Activated CD4-positive, alpha-beta T cell treated with anti-CD3 and anti-CD28 coated beads for 36 hours (primary cell): ENCODE results near the gene RNPS1. TPM values are rescaled to one million over a fixed set of nuclear protein-coding genes. Genes with fewer than 3 reads are reported as not detected.

Experiments used
- ATAC-seq: fragments of 200-7000 bp; cut with Tn5 transposase; one replicate; pipeline ENCODE4 v1.10.0; 2021; ENCODE audit warnings: mild to moderate bottlenecking, moderate library complexity
- CTCF ChIA-PET: fragments of 350-600 bp; sonication (Branson Sonifier 250); formaldehyde crosslinking; loops from one replicate; lab custom pipeline; 2021; ENCODE audit warnings: antibody characterized with exemption; lab: Charles Lee
- POLR2A ChIA-PET: fragments of 350-600 bp; sonication (Branson Sonifier 250); formaldehyde crosslinking; loops from one replicate; lab custom pipeline; 2021; ENCODE audit warnings: antibody characterized with exemption, inconsistent platforms; lab: Charles Lee
- DNase-seq: peaks from one replicate; pipeline ENCODE4 v3.0.0-alpha.2; 2020
- H3K27ac Mint-ChIP-seq: one replicate; pipeline ENCODE4 v1.8.0; 2021; ENCODE audit warnings: mixed read lengths
- H3K27me3 Mint-ChIP-seq: one replicate; pipeline ENCODE4 v1.8.0; 2021; ENCODE audit warnings: mixed read lengths
- H3K36me3 Mint-ChIP-seq: one replicate; pipeline ENCODE4 v1.8.0; 2021; ENCODE audit warnings: low read depth, mixed read lengths
- H3K4me1 Mint-ChIP-seq: one replicate; pipeline ENCODE4 v1.8.0; 2021; ENCODE audit warnings: mixed read lengths
- H3K4me3 Mint-ChIP-seq: one replicate; pipeline ENCODE4 v1.8.0; 2021; ENCODE audit warnings: mild to moderate bottlenecking, moderate library complexity, mixed read lengths
- H3K9me3 Mint-ChIP-seq: one replicate; pipeline ENCODE4 v1.8.0; 2021; ENCODE audit warnings: low read depth, mixed read lengths
- intact Hi-C, 2 experiments: fragments of 100-400 bp; cut with DNase I in 1 of 2; cut with micrococcal nuclease in 1 of 2; formaldehyde crosslinking; loops; one replicate each; pipeline versions ENCODE4 v1.14.2 to v1.15.1; 2022 to 2024; cut with DNase I, micrococcal nuclease
- total RNA-seq, 2 experiments: library from RNA; stranded (reverse); gene quantifications; one replicate each; pipeline ENCODE4 v1.2.3, GENCODE V29; 2021

Gene RNPS1
- total RNA-seq, 2 experiments from 2014 or later, result 327 to 445 TPM

DNA sequence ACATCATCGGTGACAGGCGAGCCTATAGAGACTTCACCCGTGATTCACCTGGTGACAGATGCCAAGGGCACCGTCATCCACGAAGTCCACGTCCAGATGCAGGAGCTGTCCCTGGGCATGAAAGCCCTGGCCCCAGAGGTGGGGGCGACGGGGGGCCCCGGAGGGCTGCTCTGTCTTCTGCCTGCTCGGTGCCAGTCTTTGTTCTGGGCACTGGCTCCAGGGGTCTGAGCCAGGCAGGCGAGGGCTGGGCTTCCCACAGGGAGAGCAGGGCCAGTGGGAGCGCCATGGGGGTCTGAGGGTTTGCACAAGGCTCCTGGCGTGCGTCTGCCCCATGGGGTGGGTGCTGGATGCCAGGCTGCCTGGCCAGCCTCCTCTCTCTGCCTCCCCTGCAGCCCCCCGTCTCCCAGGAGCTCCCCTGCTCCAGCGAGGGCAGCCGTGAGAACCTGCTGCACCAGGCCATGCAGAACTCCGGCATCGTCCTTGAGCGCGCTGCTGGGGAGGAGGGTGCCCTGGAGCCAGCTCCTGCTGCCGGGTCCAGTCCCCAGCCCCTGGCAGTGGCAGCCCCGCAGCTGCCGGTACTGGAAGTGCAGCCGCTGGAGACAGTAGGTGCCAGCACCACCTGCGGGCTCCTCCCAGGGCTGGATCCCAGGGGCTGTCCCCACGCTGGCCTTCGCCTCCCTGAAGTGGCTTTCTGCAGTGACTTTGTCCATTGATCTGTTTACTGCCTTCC, 34.7 kb downstream of the RNPS1 start:
- POLR2A ChIA-PET, result interaction anchor here (1.4 kb wide), 1 partner anchor 18 kb away, joined by 4 read pairs; the partner anchor contains the start of gene ECI1
- intact Hi-C loops, result no loop called here
- CTCF ChIA-PET, result no interaction called here
- Mint-ChIP-seq H3K9me3 (no peaks in the 10 kb centered on the region), H3K4me3 (no peak overlapping the region), H3K36me3 (peaks cover 20% of the 10 kb centered on the region), H3K27ac (no peak overlapping the region), H3K27me3 (peaks cover 2% of the 10 kb centered on the region), H3K4me1 (peaks cover 2% of the 10 kb centered on the region)
- ATAC-seq (no peak), DNase-seq (no peak)

DNA sequence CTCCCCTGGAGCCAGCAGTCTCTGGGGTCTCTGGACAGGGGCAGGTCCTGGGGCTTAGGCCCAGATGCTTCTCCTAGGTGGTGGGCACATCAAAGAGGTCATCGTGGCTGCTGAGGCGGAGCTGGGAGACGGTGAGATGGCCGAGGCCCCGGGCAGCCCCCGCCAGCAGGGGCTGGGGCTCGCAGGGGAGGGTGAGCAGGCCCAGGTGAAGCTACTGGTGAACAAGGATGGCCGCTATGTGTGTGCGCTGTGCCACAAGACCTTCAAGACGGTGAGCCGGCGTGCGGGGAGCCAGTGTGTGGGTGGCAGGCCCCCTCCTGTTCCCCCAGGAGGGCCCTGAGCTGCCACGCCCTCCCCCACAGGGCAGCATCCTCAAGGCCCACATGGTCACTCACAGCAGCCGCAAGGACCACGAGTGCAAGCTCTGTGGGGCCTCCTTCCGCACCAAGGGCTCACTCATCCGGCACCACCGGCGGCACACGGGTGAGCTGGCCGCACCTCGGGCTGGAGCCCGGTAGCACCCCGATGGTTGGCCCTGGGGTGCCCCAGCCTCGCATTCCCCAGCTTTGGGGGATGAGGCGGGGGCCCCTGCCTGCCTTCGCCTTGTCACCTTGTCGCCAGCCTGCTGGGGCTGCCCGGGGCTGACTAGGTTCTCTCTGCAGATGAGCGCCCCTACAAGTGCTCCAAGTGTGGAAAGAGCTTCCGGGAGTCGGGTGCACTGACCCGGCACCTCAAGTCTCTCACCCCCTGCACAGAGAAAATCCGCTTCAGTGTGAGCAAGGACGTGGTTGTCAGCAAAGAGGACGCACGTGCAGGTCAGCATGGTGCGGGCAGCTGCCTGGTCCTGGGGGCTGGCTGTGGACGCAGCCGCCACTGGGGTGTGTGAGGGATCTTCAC, 35.6 kb downstream of the RNPS1 start:
- H3K27ac Mint-ChIP-seq, result no peak overlapping the region
- POLR2A ChIA-PET, result interaction anchor here (1.4 kb wide), 1 partner anchor 19 kb away, joined by 4 read pairs; the partner anchor contains the start of gene ECI1
- CTCF ChIA-PET, result no interaction called here

DNA sequence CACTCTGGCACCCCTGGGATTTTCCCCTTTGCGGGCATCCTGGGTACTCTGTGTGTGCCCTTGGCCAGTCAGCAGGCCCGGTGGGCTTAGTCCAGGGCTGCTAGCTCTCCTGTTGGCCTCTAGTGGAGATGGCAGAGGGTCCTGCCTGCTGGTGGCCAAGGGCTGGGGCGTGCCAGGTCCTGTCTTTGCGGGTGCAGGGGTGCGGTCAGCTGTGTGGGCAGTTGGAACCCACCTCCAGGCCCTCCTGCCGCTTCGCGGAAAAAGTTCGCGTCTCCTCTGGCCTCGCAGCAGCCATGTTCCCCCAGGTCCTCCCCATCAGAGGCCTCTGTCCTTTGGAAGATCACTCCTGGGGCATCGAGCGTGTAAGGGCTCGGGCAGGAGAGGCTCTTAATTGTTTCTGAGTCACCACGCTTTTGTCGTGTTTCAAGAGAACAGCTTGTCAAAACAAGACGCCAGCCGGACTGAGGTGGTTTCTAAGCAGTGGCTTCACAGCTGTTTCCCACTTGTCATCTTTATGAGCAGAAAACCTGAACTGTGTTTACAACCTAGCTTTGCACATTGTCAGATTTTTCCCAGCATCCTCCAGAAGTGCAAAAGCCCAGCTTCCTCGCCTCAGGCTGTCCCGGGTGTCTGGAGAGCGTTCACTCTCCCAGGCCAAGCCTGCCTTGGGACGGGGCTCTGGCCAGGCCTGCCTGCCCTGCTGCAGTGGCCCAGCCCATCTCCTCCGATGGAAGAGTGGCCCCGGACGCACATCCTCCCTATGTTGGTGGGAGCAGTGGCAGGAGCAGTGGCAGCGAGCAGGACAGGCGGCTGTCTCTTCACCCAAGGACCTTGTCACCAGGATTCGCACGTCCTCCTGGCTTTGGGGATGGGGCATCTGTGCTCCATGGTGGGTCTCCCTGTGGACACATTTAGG, 36.7 kb downstream of the RNPS1 start:
- intact Hi-C loops, result no loop called here
- Mint-ChIP-seq H3K27me3 (peaks cover 2% of the 10 kb centered on the region), H3K27ac (no peak overlapping the region), H3K4me3 (no peak overlapping the region), H3K4me1 (peaks cover 4% of the 10 kb centered on the region), H3K9me3 (no peaks in the 10 kb centered on the region), H3K36me3 (peaks cover 26% of the 10 kb centered on the region)
- ChIA-PET POLR2A (no interaction called here), CTCF (interaction anchor here (0.6 to 0.7 kb wide), 2 partner anchors 148 to 187 kb away, joined by 3 read pairs; no protein-coding TSS in a partner anchor)
- no peak for ATAC-seq
- no peak for DNase-seq

More for the DNA sequence above, 35.6 kb downstream of the RNPS1 start:
- Mint-ChIP-seq H3K36me3 (peaks cover 23% of the 10 kb centered on the region), H3K9me3 (no peaks in the 10 kb centered on the region), H3K4me3 (no peak overlapping the region), H3K4me1 (peaks cover 2% of the 10 kb centered on the region), H3K27me3 (peaks cover 2% of the 10 kb centered on the region)
- intact Hi-C loops, result no loop called here
- no peak for ATAC-seq
- no peak for DNase-seq

DNA sequence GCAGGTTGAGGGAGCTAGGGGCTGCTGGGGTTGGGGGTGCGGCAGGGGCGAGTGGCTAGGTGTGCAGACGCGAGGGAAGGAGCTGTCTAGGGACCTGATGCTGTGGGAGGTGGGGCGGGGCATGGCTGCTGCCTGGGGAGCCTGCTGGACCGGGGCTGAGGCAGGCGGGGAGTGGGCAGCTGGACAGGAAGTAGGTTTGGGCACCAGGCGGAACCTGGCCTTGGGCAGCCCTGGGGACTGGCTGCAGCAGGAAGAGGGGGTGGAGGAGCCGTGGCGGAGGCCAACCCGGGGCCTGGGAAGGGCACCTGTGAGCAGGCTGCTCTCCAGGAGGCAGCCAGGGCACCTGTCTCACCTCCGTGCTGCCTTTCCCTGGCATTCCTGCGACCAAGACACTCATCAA, 37.5 kb downstream of the RNPS1 start:
- Mint-ChIP-seq H3K4me3 (no peak overlapping the region), H3K9me3 (no peaks in the 10 kb centered on the region), H3K27ac (no peak overlapping the region), H3K4me1 (peaks cover 8% of the 10 kb centered on the region), H3K36me3 (peaks cover 29% of the 10 kb centered on the region), H3K27me3 (peaks cover 1% of the 10 kb centered on the region)
- ATAC-seq, result no peak
- intact Hi-C loops, result no loop called here
- ChIA-PET CTCF (interaction anchor here (0.6 kb wide), 1 partner anchor 188 kb away, joined by 3 read pairs; no protein-coding TSS in a partner anchor), POLR2A (no interaction called here)
- DNase-seq, result no peak

DNA sequence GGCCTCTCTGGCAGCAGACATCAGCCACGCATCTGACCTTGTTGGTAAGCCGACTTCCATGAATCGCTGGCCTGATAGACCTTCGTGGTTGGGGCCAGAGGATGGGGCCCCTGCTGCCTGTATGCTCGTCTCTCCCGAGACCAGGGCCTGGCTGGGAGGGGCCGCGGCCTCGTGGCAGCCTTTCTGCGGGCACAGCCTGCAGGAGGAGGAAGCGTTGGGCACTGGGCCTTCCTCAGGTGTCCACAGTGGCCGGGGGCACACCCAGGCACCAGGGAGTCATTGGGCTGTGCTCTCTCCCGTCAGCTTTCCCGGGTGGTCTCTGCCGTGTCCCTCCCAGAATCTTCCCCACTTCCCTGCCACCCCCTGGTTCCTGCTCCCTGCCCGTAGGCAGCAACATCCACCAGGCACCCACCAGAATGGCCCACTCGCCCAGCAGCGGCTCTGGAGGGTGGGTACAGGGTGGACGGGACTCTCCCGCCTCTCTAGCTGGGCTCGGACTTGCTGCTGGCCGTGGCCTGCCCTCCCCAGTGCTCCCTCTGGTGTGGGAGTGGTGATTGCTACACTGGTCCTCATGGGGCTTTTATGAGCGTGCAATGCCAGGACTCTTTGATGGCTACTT, 38.2 kb downstream of the RNPS1 start:
- no peak for DNase-seq
- Mint-ChIP-seq H3K27ac (no peak overlapping the region), H3K4me3 (no peak overlapping the region), H3K27me3 (no peaks in the 10 kb centered on the region), H3K4me1 (peaks cover 10% of the 10 kb centered on the region), H3K9me3 (no peaks in the 10 kb centered on the region), H3K36me3 (peaks cover 24% of the 10 kb centered on the region)
- POLR2A ChIA-PET, result no interaction called here
- intact Hi-C loops, result loop anchor here in 1 of 2 experiments (10.0 kb wide), 1 partner anchor 525 kb away; the partner anchor contains the start of gene SRRM2
- no peak for ATAC-seq
- CTCF ChIA-PET, result no interaction called here

DNA sequence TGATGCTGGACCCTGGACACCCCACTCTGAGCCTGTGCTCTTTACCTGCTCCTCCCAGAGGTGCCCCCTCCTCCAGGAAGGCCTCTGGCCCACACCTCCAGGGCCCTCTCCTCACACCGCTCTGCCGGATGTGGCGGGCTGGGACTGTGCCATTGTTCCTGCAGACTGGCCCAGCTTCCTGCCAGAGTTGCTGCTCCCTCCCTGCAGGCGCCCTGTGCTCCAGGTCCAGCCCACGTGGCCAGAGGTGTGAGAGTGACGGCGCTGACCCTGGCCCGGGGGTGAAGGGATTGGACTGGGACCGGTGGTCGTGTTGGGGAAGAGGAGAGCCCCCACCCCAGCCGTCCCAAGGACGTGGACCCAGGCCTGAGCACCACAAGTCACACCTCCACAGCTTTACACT, 38.8 kb downstream of the RNPS1 start:
- ChIA-PET POLR2A (no interaction called here), CTCF (no interaction called here)
- Mint-ChIP-seq H3K4me1 (peaks cover 14% of the 10 kb centered on the region), H3K4me3 (no peak overlapping the region), H3K36me3 (peaks cover 23% of the 10 kb centered on the region), H3K27me3 (no peaks in the 10 kb centered on the region), H3K9me3 (no peaks in the 10 kb centered on the region), H3K27ac (no peak overlapping the region)
- intact Hi-C loops, result loop anchor here in 1 of 2 experiments (10.0 kb wide), 1 partner anchor 526 kb away; the partner anchor contains the start of gene SRRM2
- DNase-seq, result no peak
- ATAC-seq, result no peak

DNA sequence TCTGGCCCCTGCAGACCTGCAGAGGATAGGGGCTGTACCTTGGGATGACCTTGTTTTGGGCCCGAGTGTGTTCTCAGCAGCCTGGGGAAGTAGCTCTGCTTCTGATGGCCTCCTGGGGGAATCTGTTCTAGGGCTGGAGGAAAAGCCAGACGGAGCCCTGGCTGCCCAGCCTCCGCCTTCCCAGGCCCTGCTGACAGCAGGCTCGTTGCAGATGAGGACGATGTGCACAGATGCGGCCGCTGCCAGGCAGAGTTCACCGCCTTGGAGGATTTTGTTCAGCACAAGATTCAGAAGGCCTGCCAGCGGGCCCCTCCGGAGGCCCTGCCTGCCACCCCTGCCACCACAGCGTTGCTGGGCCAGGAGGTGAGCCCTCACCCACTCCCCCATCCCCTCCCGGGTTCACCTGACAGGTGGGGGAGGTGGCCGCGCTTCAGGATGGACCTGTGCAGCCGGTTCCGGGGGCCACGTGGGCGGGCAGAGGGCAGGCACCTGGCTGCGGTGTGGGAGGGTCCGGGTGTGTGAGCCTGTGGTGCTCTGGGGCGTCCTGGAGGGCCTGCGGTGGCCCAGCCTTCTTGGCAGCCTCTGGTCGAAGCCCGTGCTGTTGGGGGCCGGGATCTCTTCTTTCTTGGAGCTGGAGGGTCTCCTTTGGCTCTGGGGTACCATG, 39.6 kb downstream of the RNPS1 start:
- peaks cover 20% of the 10 kb centered on the region for H3K36me3 Mint-ChIP-seq
- H3K4me3 Mint-ChIP-seq, result no peak overlapping the region
- no peaks in the 10 kb centered on the region for H3K27me3 Mint-ChIP-seq
- ATAC-seq, result no peak
- POLR2A ChIA-PET, result no interaction called here
- H3K9me3 Mint-ChIP-seq, result no peaks in the 10 kb centered on the region
- intact Hi-C loops, result loop anchor here in 1 of 2 experiments (10.0 kb wide), 1 partner anchor 527 kb away; the partner anchor contains the start of gene SRRM2
- CTCF ChIA-PET, result no interaction called here
- DNase-seq, result no peak
- peaks cover 15% of the 10 kb centered on the region for H3K4me1 Mint-ChIP-seq
- no peak overlapping the region for H3K27ac Mint-ChIP-seq

DNA sequence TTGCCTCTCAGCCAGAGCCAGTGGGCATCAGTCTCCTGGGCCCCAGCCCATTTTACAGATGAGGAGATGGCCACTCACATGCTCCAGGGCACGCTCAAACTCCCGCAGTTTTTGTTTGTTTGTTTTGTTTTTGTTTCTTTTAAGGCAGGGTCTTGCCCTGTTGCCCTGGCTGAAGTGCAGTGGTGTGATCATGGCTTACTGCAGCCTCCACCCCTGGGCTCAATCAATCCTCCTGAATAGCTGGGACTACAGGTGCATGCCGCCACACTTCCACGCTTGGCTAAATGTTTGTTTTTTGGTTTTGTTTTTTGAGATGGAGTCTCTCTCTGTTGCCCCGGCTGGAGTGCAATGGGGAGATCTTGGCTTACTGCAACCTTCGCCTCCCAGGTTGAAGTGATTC, 41.0 kb downstream of the RNPS1 start:
- CTCF ChIA-PET, result no interaction called here
- Mint-ChIP-seq H3K36me3 (peaks cover 19% of the 10 kb centered on the region), H3K27ac (no peak overlapping the region), H3K27me3 (no peaks in the 10 kb centered on the region), H3K9me3 (no peaks in the 10 kb centered on the region), H3K4me3 (no peak overlapping the region), H3K4me1 (peaks cover 15% of the 10 kb centered on the region)
- DNase-seq (no peak), ATAC-seq (no peak)
- intact Hi-C loops, result loop anchor here in 1 of 2 experiments (10.0 kb wide), 1 partner anchor 528 kb away; the partner anchor contains the start of gene SRRM2
- POLR2A ChIA-PET, result interaction anchor here (0.8 kb wide), 1 partner anchor 28 kb away, joined by 3 read pairs; no protein-coding TSS in a partner anchor

DNA sequence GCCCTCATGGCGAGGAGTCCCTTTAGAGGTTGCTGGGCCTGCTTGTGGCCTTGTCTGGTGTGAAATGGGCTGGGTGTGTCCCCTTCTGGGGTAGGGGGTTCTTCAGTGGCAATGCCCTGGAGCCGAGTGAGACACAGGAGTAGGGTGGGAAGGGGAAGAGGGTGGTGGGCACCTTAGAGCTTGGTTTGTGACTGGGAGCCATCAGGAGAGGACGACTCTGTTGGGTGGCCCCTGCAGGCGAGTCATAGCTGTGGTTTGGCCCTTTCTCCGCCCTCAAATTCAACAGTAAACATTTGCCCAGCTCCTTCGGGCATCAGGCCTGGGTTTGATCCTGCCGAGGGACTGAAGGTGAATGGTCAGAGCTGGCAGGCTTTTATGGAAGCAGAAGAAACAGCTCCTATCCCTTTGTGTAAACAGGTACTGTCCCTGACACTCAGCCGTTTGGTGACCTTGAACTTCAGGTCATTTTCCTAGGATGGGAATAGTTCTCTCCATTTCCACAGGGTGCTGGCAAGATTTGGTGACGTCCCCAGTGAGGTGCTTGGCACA, 41.6 kb downstream of the RNPS1 start:
- DNase-seq (no peak), ATAC-seq (no peak)
- no peak overlapping the region for H3K4me3 Mint-ChIP-seq
- peaks cover 18% of the 10 kb centered on the region for H3K36me3 Mint-ChIP-seq
- H3K9me3 Mint-ChIP-seq, result no peaks in the 10 kb centered on the region
- POLR2A ChIA-PET, result no interaction called here
- H3K4me1 Mint-ChIP-seq, result peaks cover 15% of the 10 kb centered on the region
- H3K27ac Mint-ChIP-seq, result no peak overlapping the region
- intact Hi-C loops, result loop anchor here in 1 of 2 experiments (10.0 kb wide), 1 partner anchor 528 kb away; the partner anchor contains the start of gene SRRM2
- CTCF ChIA-PET, result interaction anchor here (0.6 kb wide), 1 partner anchor 32 kb away, joined by 3 read pairs; no protein-coding TSS in a partner anchor
- H3K27me3 Mint-ChIP-seq, result no peaks in the 10 kb centered on the region
